Left forelimb (tissue), 1 donor: Measurements from ENCODE around the gene SHISA7.

Experiments
- DNase-seq: peaks from one replicate; pipeline ENCODE4 v3.0.0-alpha.2; 2018; ENCODE audit warnings: low spot score

Gene SHISA7

GRCh38 chr19:55443045-55443823, at the start of gene SHISA7:
TSS of gene SHISA7 (minus strand) at chr19:55443300. CDS start at chr19:55442863, 437 bp downstream.
- no peak for DNase-seq

DNA sequence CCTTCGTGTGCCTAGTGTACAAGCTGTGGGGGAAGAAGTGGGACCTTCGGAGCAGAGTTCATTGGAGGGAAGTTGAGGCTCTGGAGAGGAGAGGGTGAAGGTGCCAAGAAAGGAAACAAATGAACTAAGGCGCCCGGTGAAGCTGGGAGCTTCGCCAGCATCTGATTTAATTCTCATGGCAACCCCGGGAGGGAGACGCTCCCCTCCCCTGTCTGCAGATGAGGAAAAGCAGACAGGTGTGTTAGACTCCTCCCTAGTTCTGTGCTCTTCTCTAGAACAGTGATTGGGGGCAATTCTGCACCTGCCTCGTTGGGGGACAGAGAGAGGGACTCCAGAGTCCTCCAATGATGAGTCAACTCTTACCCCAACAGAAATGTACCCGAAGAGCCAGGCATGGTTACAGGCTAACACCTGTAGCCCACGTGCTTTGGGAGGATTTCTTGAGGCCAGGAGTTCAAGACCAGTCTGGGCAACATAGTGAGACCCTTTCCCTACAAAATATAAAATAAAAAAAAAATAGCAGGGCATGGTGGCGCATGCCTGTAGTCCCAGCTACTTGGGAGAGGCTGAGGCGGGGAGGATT, 49.4 kb upstream of the SHISA7 start:
- DNase-seq = no peak

DNA sequence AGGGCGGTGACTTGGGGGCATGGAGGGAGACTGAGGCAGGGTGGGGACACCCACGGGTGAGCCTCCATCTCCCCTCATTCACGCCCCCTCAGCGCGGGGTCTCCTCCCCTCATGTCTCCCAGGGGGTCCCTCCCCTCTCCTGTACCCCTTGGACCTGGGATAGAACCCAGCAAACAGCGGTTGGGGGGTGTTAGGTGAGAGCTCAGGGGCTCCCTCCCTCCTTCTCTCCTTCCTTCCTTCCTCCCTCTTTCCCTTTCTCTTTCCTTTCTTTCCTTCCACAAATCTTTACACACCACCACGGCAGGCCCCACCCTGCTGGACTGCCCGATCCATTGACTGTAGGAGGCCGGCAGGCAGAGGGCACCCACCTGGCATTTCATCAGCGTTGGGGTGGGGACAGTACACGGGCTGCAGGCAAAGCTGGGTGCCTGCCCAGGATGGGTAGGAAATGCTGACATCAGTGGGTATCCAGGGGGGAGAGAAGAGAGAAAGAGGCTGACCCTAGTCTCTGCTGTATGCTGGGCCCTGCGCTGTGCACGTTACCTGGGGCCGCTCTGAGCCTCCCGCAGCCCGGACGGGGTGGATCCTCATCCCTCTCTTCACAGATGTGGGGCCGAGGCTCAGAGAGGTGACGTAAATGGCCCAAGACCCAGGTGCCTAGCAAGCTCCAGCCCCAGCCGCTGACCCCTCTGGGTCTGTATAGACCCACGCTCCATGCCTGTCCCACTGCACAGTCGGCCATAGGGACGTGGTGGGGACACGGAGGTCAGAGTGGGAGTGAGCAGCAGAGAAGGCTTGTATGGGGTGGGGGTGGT, 48.7 kb upstream of the SHISA7 start:
- peak; percentile 62 for DNase-seq

- peak; percentile 66 for DNase-seq
Measured at GRCh38 chr19:55490478-55491432, 47.7 kb upstream of the SHISA7 start.

DNA sequence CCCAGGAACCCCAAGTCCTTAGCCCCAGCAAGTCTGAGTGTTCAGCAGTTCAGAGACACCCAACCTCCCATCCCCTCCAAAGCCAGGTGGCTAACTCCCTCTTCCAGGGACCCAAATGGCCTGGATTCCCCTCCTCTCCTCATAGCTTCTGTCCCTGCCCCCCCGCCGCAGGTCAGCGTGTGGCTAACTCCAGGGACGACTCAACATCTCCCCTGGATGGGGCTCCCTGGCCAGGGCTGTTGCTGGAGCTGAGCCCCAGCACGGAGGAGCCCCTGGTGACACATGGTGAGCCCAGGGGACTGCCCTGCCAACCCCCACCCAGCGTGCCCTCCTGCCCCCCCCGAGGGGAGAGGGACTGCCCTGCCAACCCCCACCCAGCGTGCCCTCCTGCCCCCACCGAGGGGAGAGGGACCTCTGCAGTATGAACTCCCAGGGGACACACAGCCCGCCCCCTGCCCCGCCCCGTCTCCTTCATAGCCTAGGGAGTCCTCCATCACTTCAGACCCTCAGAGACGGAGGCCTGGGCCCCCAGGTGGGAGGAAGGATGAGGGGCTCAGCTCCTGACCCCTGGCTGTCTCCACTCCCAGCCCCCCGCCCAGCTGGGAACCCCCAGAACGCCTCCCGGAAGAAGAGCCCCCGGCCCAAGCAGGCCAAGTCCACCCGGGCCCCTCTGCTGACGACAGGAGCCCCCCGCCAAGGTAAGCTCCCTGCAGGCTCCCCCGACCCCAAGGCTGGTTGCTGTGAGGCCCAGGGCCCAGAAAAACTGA, 46.8 kb upstream of the SHISA7 start:
- DNase-seq = no peak

- no peak for DNase-seq
Measured at GRCh38 chr19:55488986-55489710, 46.0 kb upstream of the SHISA7 start.

DNA sequence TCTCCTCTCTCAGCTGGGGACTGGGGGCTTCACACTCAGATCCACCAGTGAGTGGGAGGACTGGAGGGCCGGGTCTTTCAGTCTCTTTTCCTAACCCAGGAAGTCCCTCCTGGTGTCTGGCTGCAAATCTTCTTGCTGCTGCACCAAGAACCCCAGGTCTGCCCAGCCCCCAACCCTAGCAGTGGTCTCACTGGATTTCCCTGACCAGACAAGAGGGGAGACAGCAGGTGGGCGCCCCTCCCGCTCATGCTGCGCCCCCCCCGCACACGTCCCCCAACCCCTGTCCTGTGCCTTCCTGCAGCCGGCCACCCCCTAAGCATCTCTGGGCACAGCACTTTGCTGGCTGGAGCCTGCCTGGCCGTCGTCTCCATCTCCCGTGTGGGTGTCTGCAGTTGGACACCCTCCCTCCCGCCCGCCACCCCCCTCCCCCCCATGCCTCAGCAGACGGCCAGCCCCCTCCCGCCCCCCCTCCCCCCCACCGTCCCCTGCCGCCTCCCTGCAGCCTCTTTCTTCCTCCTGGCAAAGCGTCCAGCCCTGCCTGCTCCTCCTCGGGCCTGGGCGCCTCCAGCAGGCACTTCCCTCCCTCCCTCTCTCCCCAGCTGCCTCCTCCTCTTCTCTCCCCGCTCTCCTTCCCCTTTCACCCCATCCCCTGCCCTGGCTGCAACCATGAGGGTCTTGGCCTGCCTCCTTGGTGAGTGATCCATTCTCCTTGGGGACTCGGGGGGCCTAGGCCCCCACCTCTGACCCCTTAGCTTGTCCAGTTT, 45.0 kb upstream of the SHISA7 start, which contains the start of gene SSC5D:
Gene SSC5D, plus strand, starts transcription at position 513 of the 764 bp plus-strand sequence. Its CDS starts 154 bp downstream, at position 667.
- no peak for DNase-seq

- peak; percentile 92 for DNase-seq
Measured at GRCh38 chr19:55486971-55487923, 44.1 kb upstream of the SHISA7 start.

DNA sequence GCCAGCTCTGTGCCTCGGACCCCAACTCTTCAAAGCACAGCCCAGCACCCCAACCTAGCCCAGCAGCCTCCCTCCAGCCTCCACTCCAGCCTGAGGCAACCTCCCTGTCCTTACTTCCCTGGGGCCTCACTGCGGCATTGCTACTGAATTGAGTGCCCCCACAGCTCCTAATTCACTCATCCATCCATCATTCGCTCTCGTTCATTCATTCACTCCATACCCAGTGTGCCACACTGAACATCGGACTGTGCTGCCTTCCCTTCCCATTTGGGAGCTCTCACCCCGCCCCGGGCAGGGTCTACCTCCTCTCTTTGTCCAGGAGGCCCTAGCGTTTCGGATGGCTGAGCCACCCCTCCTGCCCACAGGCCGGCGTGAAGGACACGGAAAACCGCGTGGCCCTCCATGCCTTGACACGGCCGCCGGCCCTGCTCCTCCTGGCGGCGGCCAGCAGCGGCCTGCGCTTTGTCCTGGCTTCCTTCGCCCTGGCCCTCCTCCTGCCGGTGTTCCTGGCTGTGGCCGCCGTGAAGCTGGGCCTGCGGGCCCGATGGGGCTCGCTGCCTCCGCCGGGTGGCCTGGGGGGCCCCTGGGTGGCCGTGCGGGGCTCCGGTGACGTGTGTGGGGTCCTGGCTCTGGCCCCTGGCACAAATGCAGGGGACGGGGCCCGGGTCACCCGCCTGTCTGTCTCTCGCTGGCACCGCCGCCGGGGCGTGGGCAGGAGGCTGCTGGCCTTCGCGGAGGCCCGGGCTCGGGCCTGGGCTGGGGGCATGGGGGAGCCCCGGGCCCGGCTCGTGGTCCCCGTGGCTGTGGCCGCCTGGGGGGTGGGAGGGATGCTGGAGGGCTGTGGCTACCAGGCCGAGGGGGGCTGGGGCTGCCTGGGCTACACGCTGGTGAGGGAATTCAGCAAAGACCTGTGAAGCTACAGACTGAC, 43.2 kb upstream of the SHISA7 start:
- DNase-seq = no peak

DNA sequence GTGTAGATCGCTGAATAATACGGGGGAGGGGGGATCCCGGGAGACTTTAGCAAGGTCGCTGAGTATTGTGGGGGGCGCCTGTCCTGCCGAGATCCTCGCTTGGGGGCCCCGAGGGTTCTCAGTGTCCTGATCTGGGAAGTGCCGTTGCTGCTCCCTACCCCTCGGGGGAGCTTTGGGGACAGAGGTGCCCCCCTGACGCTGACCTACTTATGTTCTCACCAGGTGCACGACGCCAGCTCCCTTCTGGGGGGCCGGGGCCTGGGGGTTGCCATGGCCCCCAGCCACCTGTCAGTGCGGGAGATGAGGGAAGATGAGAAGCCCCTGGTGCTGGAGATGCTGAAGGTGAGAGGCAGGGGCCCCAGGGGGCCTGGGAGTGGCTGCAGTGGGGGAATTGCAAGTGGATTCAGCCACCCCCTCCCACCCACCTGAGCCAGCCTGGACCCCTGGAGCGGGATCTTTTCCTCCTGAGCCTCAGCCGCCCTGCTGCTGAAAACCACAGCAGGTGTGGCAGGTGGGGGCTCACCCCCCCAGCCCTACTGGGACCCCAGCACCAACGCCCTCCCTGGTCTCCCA, 42.4 kb upstream of the SHISA7 start:
- no peak for DNase-seq

DNA sequence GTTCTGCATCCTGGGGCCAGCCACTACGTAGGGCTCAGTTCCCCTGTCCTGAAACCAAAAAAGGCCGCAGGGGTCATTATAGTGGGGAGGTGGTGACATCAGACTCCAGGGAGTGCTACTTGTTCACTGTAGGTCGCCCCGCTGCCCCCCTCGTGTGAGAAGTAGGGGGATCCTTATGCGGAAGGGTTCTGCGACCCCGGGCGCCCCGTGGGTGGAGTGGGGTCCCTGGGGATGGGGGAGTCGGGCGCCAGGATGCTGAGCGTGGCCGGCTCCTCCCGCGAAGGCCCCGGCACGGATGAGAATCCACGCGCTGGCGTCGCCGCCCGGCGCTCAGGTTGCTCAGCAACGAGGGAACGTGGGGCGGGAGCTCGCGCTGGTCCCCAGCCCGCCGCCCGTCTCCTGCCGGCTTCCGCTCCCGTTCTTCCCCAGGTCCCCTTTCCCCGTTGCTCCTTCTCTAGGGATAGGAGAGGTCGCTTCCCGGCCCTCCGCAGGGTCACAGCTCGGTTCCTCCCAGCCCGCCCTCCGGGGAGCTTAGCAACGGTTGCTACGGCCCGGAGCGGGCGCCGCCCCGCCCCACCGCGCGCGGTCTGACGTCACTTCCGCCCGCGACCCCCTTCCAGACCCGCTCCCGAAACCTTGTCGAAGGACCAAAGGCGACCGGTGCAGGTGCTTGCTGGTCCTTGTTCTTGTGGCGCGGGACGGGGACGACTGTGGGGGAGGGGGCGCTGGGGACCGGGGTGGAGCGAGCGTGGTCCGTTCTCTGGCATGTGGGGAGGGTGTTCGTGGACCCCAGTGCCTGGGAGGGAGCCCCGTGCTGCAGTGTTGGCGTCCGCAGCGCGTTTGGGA, 41.7 kb upstream of the SHISA7 start, which contains the start of gene NAT14:
Gene NAT14, plus strand, starts transcription at position 596 of the 846 bp plus-strand sequence. CDS start 521 bp downstream, outside the sequence.
- peak; percentile 91 for DNase-seq

DNA sequence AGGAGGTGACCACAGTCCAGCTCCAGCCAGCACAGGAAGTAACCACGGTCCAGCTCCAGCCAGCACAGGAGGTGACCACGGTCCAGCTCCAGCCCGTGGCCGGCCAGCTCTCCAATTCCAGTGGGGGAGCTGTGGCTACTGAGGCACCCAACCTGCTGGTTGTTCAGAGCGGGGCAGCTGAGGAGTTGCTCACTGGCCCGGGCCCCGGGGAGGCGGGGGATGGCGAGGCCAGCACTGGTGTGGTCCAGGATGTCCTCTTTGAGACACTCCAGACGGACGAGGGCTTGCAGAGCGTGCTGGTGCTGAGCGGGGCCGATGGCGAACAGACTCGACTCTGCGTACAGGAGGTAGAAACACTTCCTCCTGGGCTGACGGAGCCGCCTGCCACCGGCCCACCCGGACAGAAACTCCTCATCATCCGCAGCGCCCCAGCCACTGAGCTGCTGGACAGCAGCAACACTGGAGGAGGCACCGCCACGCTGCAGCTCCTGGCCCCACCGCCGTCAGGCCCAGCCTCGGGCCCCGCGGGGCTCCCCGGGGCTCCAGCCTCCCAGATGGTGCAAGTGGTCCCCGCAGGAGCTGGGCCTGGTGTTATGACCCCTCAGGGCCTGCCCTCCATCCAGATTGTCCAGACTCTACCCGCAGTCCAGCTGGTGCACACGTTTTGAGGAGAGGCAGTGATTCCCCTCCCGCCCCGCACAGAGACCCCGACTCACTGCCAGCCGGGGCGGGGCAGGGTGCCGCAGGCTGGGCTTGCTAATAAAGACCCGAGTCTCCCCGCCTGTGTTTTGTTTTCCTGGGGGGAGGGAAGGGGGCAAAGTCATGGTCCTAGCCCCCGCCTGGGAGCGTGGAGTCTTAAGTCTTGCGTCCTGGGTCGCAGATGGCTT, 40.8 kb upstream of the SHISA7 start:
- no peak for DNase-seq

GRCh38 chr19:55482967-55483705, 40.0 kb upstream of the SHISA7 start:
- DNase-seq = no peak
